HG03565 (cell line): Measurements from ENCODE around the gene RNF39.

ENCODE experiments used
- ATAC-seq: cut with Tn5 transposase; IDR thresholded peaks from one replicate; pipeline ENCODE4 v1.9.1; 2021; ENCODE audit warnings: mild to moderate bottlenecking, moderate library complexity; ENCODE audit not compliant: unreplicated experiment

The RNF39 gene

GRCh38 chr6:30020626-30021025 is 54.9 kb downstream of the RNF39 start:
- ATAC-seq: no peak
